Endothelial cell (in vitro differentiated cells): ENCODE measurements around the gene MACF1. TPM values are rescaled to one million over a fixed set of nuclear protein-coding genes. Genes with fewer than 3 reads are reported as not detected.
"Not testable (repeated sequence)": the region's sequence is repeated elsewhere in the genome, so short reads cannot be mapped to it uniquely, and the experiment has no call there.

ENCODE experiments used
- DNase-seq: peaks from one replicate; pipeline ENCODE4 v3.0.0; 2021; ENCODE audit warnings: low spot score
- H3K27ac Mint-ChIP-seq: one replicate; pipeline ENCODE4 v1.8.0; 2021; ENCODE audit warnings: mixed read lengths, inconsistent platforms; ENCODE audit not compliant: unreplicated experiment
- H3K27me3 Mint-ChIP-seq: one replicate; pipeline ENCODE4 v1.8.0; 2021; ENCODE audit warnings: mild to moderate bottlenecking, moderate library complexity, mixed read lengths, inconsistent platforms; ENCODE audit not compliant: unreplicated experiment
- H3K36me3 Mint-ChIP-seq: one replicate; pipeline ENCODE4 v1.8.0; 2021; ENCODE audit warnings: mild to moderate bottlenecking, low read depth, mixed read lengths, inconsistent platforms; ENCODE audit not compliant: unreplicated experiment
- H3K4me1 Mint-ChIP-seq: one replicate; pipeline ENCODE4 v1.8.0; 2021; ENCODE audit warnings: mild to moderate bottlenecking, mixed read lengths, inconsistent platforms; ENCODE audit not compliant: unreplicated experiment
- H3K4me3 Mint-ChIP-seq: one replicate; pipeline ENCODE4 v1.8.0; 2021; ENCODE audit warnings: mild to moderate bottlenecking, mixed read lengths, inconsistent platforms; ENCODE audit not compliant: unreplicated experiment
- H3K9me3 Mint-ChIP-seq: one replicate; pipeline ENCODE4 v1.8.0; 2021; ENCODE audit warnings: mixed read lengths, inconsistent platforms; ENCODE audit not compliant: unreplicated experiment
- total RNA-seq: library from RNA; stranded (reverse); fragmentation: NEBNext Ultra II Directional; extraction: Animal tissue kit (Norgen Biotek cat#: 25700); gene quantifications from one replicate; pipeline ENCODE4 v1.2.1, GENCODE V29; 2021; ENCODE audit not compliant: unreplicated experiment
- TF ChIP-seq, protein P1 (sequence below): fragments of 200-600 bp; sonication (generic); IDR thresholded peaks from one replicate; pipeline ENCODE4 v1.5.0; 2021; ENCODE audit warnings: antibody characterized with exemption; ENCODE audit not compliant: unreplicated experiment

Gene MACF1
- total RNA-seq, 1 donor from 2014 or later, result 511 TPM

DNA sequence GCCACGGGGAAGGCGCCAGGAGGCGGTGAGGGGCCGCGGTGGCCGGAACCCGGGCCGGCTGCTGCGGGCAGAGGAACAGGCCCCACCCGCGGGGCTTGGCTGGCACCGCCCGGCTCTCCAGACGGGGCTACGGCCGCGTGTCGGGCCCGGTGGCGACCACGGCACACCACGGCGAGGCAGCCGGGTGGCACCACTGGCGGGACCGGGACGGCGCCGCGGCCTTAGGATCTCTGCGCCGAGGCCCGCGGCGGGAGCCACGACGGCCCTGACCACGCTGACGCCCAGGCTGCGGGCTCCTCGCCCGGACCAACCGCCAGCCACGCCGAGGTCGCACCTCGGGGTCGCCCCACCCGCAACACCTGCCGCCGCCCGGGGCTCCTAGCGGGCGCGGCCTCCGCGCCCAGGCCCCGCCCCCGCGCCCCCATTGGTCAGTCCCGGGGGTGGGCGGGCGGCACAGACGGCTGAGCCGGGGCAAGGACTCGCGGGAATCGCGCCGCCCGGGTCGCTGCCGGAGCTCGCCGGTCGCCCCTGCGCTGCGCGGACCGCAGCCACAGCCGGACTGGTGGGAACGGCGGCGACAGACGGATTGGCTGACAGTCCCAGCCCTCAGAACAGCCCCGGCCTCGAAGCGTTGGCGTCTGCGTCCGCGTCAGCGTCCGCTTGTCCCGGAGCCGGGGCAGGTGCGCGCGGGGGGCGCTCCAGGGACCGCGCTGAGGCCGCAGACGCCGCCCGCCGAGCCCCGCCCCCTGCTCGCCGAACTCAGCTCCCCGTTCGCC, 286.8 kb downstream of the MACF1 start, which contains the start of gene BMP8A:
Gene BMP8A, plus strand, starts transcription at position 491 of the 776 bp plus-strand sequence. CDS start 356 bp downstream, outside the sequence.
- no peaks in the 10 kb centered on the region for H3K9me3 Mint-ChIP-seq
- peaks cover 22% of the 10 kb centered on the region for H3K27me3 Mint-ChIP-seq
- no peak within 1 kb of the TSS for H3K27ac Mint-ChIP-seq
- H3K36me3 Mint-ChIP-seq, result peaks cover 4% of the 10 kb centered on the region
- H3K4me3 Mint-ChIP-seq, result peak within 1 kb of the TSS; percentile 74
- DNase-seq, result peak; percentile 70
- TF ChIP-seq, protein P1, sequence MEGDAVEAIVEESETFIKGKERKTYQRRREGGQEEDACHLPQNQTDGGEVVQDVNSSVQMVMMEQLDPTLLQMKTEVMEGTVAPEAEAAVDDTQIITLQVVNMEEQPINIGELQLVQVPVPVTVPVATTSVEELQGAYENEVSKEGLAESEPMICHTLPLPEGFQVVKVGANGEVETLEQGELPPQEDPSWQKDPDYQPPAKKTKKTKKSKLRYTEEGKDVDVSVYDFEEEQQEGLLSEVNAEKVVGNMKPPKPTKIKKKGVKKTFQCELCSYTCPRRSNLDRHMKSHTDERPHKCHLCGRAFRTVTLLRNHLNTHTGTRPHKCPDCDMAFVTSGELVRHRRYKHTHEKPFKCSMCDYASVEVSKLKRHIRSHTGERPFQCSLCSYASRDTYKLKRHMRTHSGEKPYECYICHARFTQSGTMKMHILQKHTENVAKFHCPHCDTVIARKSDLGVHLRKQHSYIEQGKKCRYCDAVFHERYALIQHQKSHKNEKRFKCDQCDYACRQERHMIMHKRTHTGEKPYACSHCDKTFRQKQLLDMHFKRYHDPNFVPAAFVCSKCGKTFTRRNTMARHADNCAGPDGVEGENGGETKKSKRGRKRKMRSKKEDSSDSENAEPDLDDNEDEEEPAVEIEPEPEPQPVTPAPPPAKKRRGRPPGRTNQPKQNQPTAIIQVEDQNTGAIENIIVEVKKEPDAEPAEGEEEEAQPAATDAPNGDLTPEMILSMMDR, result no peak
- H3K4me1 Mint-ChIP-seq, result no peaks in the 10 kb centered on the region

DNA sequence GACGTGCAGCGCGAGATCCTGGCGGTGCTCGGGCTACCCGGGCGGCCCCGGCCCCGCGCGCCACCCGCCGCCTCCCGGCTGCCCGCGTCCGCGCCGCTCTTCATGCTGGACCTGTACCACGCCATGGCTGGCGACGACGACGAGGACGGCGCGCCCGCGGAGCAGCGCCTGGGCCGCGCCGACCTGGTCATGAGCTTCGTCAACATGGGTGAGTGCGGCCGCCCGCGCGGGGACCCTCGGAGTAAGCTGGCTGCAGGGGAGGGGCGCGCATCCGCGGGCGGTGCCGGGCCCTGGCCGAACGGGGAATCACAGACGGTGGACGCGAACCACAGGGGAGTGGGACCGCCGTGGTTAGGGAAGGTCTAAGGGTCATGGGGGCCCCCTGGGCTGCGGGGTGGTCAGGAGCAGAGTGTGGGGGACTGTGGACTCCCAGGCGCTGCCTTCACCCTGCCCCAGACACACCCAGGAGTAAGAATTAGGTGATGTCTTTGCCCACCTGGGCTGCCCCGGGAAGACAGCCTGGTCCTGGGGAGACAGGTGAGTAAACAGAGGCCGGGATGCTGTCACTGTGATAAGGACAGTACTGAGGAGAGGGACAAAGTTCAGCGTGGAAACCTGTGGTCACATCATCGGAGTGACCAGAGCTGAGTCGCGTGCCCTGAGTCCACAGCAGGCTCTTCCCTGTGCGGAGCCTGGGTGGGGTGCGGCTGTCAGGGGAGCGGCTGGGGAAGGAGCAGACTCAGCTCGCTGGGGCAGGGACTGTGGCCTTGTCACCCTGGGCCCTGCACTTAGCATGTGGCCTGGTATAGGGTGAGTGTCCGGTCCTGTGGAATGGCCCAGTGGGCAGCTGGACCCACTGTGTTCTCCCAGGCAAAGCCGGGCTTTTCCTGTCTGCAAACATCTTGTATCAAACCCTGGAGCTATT, 287.9 kb downstream of the MACF1 start:
- peaks cover 26% of the 10 kb centered on the region for H3K27me3 Mint-ChIP-seq
- not testable (repeated sequence) for H3K36me3 Mint-ChIP-seq, H3K4me3 Mint-ChIP-seq, H3K9me3 Mint-ChIP-seq, DNase-seq, H3K27ac Mint-ChIP-seq, H3K4me1 Mint-ChIP-seq

DNA sequence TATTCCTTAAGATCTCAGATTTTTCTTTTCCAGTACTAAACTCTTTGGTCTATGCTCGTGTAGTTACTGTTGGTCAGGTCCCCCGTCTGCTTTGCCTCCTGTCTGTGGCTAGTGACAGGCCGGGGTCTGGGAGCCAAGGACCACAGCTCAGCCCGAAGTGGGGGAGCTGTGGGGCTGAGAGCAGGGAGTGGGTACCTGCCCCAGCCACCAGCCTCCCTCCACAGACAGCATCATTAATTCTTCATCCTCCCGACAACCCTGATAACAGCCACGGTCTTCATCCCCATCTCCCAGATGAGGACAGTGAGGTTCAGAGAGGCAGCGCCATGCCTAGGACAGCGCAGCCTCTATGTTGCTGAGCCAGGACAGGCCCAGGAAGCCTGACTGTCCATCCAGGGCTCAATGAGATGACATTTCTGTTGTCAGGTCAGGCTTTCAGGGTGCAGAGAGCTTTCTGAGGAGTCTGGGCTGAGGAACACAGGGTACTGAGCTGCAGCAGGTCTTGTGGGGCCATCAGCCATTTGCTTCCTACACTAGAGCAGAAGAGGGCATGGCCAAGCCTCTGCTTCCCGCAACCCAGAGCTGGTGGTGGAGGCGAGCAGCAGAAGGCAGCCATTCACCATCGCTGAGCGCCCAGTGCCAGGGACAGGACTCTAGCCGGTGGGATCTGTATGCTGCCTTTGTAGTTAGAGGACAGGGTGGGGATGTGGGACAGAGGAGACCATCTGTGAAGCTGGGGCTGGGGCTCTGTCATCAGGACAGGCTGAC, 288.7 kb downstream of the MACF1 start:
- H3K4me3 Mint-ChIP-seq, result peak overlapping the region; percentile 47
- H3K36me3 Mint-ChIP-seq, DNase-seq, H3K27ac Mint-ChIP-seq, H3K4me1 Mint-ChIP-seq, H3K9me3 Mint-ChIP-seq: not testable (repeated sequence)
- peaks cover 26% of the 10 kb centered on the region for H3K27me3 Mint-ChIP-seq

DNA sequence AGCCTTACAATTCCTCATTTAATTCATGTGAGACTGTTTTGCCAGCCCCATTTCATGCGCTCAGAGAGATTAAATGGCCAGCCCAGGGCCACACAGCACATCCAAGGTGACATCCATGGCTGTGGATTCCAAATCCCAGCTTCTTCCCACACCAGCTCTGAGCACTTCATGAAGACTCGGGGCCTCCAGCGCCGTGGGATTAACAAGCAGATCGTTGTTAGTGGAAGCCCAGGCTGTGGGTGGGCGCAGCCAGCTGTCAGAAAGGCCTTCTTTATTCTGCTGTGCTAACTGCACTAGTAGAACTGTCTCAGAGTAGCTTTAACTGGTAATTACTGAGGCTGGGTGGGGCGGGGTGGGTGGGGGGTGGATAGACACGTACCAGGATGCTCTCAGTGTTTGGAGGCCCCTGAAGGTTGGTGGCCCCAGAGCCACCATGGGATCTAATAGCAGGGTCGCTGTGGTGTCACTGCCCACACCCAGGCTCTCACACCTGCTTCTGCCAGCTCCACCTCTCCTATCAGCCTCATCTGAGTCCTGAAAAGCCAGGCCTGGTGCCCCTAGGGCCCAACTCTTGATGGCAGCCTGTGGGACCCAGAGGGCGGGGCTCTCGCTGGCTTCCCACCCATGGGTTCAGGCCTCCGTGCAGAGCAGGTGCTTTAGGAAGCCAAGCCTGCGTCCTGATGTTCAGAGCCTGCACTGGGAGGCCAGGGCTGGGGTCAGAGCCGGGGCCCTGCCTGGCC, 290.3 kb downstream of the MACF1 start:
- H3K4me1 Mint-ChIP-seq, result peaks cover 3% of the 10 kb centered on the region
- TF ChIP-seq, protein P1, result no peak
- H3K27ac Mint-ChIP-seq, result no peak overlapping the region
- H3K27me3 Mint-ChIP-seq, result peaks cover 23% of the 10 kb centered on the region
- DNase-seq, result no peak
- no peaks in the 10 kb centered on the region for H3K9me3 Mint-ChIP-seq
- H3K36me3 Mint-ChIP-seq, result no peaks in the 10 kb centered on the region
- H3K4me3 Mint-ChIP-seq, result no peak overlapping the region

DNA sequence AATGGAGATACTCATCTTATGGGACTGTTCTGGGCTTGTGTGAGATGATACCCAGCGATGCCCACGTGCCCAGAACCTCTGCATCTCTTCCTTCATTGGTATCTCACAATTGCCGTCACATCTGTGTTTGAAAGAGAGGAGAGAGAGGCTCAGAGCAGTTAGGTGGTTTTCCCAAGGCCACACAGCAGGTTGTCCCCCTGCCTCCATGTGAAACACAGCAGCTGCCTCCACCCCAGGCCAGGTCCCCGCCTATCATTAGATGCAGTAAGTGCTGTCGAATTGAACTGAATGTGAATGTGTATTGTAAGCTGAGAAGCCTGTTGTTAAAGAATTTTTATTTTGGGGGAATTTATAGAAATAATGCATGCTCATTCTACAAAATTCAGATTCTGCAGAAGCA, 292.0 kb downstream of the MACF1 start:
- not testable (repeated sequence) for H3K4me1 Mint-ChIP-seq, H3K4me3 Mint-ChIP-seq, H3K27ac Mint-ChIP-seq, H3K36me3 Mint-ChIP-seq, DNase-seq, H3K9me3 Mint-ChIP-seq
- H3K27me3 Mint-ChIP-seq, result peaks cover 20% of the 10 kb centered on the region
